Gastrocnemius medialis (tissue), 4 donors: Measurements from ENCODE around the gene ADAMTS18.
"Not testable (repeated sequence)": the region's sequence is repeated elsewhere in the genome, so short reads cannot be mapped to it uniquely, and the experiment has no call there.

Experiments used
- CTCF ChIP-seq, 5 experiments: fragments of 450-650 bp in 3 of 5; fragments of 200-600 bp in 2 of 5; sonication (generic) in 2 of 5; IDR thresholded peaks in 4 of 5; conservative IDR thresholded peaks in 1 of 5; 1 replicate in 4 of 5; 2 replicates in 1 of 5; pipeline ENCODE4 v1.5.1; 2016 to 2019; ENCODE audit warnings: antibody characterized with exemption in 5 of 5, mild to moderate bottlenecking in 3 of 5, moderate library complexity in 3 of 5
- POLR2A ChIP-seq, 2 donors: fragments of 450-650 bp; IDR thresholded peaks; one replicate each; pipeline ENCODE4 v1.6.1; 2017; ENCODE audit warnings: antibody characterized with exemption in 2 of 2, mild to moderate bottlenecking in 2 of 2, moderate library complexity in 2 of 2

GRCh38 chr16:77242471-77242870 is 192.4 kb downstream of the ADAMTS18 start:
- TF ChIP-seq CTCF (IDR thresholded peaks at IDR 0.05 in 4 of 5, conservative IDR thresholded peaks at IDR 0.05 in 1 of 5); POLR2A (IDR thresholded peaks at IDR 0.05): not testable (repeated sequence)
